GM12878 (cell line): ENCODE results near the gene MCC.

ENCODE experiments used
- EP300 ChIP-seq, 2 experiments: fragments of 150-350 bp in 1 of 2; IDR thresholded peaks; 2 replicates each; pipeline ENCODE4 v1.6.1; 2011 to 2012; ENCODE audit warnings: low read depth in 2 of 2, low read length in 2 of 2, borderline replicate concordance in 1 of 2, improper control_type of control experiment in 1 of 2, inconsistent platforms in 1 of 2; ENCODE audit not compliant: control insufficient read depth in 1 of 2
- EZH2 ChIP-seq: IDR thresholded peaks from 2 replicates; pipeline ENCODE4 v1.6.1; 2012; ENCODE audit warnings: low read depth, mild to moderate bottlenecking, control low read depth, inconsistent platforms, low read length, borderline replicate concordance; ENCODE audit not compliant: control insufficient read depth
- JUNB ChIP-seq: IDR thresholded peaks from 2 replicates; pipeline ENCODE4 v1.6.1; 2016; ENCODE audit warnings: antibody characterized with exemption, mild to moderate bottlenecking
- SIN3A ChIP-seq: IDR thresholded peaks from 2 replicates; pipeline ENCODE4 v1.6.1; 2012; ENCODE audit warnings: low read depth, low read length, improper control_type of control experiment
- SP1 ChIP-seq: IDR thresholded peaks from one replicate; pipeline ENCODE4 v1.6.1; 2011; ENCODE audit warnings: low read depth, low read length

GRCh38 chr5:113480243-113480642 is 8.0 kb downstream of the MCC start:
- TF ChIP-seq EZH2, result no peak
- TF ChIP-seq EP300 (IDR thresholded peaks at IDR 0.05; ENCODE audit: borderline replicate concordance in 1 of 2, control insufficient read depth in 1 of 2, low read depth in 2 of 2, low read length in 2 of 2), result no peak
- no peak for TF ChIP-seq JUNB
- no peak for TF ChIP-seq SIN3A
- no peak for TF ChIP-seq SP1
